Dermis blood vessel endothelial cell (primary cell): Measurements from ENCODE around the gene CCDC30. TPM values are rescaled to one million over a fixed set of nuclear protein-coding genes. Genes with fewer than 3 reads are reported as not detected.

Source experiments
- DNase-seq: peaks from one replicate; pipeline ENCODE4 v3.0.0; 2010
- total RNA-seq: library from RNA; depleted of rRNA; stranded (reverse); fragments of >200 nt; gene quantifications from 2 replicates; pipeline ENCODE4 v1.2.3, GENCODE V29; 2014

The CCDC30 gene
- total RNA-seq, 1 donor from 2014 or later: 0.68 TPM

- DNase-seq: no peak
These were observed 235.2 kb downstream of the CCDC30 start for GRCh38 chr1:42698081-42698813.

GRCh38 chr1:42700006-42700405 is 236.9 kb downstream of the CCDC30 start:
- no peak for DNase-seq

- DNase-seq: no peak
These were observed 240.9 kb downstream of the CCDC30 start for GRCh38 chr1:42703888-42704464.

Other genes with a start within 250 kb of the CCDC30 start
- 23.8 and 33.2 TPM in 2 replicates for gene FOXJ3, start 128.1 kb upstream of the CCDC30 start, total RNA-seq
- under 0.01 and 0.05 TPM in 2 replicates for gene RIMKLA, start 82.5 kb upstream of the CCDC30 start, total RNA-seq
- 0.47 and 1.0 TPM in 2 replicates for gene ZMYND12, start 7.3 kb upstream of the CCDC30 start, total RNA-seq
- 46.9 and 53.8 TPM in 2 replicates for gene PPCS, start 6.7 kb upstream of the CCDC30 start, total RNA-seq
- gene PPIH, start 195.1 kb downstream of the CCDC30 start, total RNA-seq: 22.6 and 26.8 TPM in 2 replicates
- 555 and 1,168 TPM in 2 replicates for gene YBX1, start 219.1 kb downstream of the CCDC30 start, total RNA-seq